HEK293T (cell line): ENCODE data around the gene PI4K2A.
"Not testable (repeated sequence)": the region's sequence is repeated elsewhere in the genome, so short reads cannot be mapped to it uniquely, and the experiment has no call there.

Experiments used
- CTCF ChIA-PET: fragments of 350-600 bp; formaldehyde crosslinking; extraction: SDS; loops from one replicate; lab custom pipeline; 2021; ENCODE audit warnings: antibody characterized with exemption, inconsistent platforms; lab: Yijun Ruan, JAX
- POLR2A ChIA-PET: fragments of 350-600 bp; formaldehyde crosslinking; extraction: SDS; loops from one replicate; lab custom pipeline; 2020; ENCODE audit warnings: antibody characterized with exemption, inconsistent platforms; lab: Yijun Ruan, JAX
- DNase-seq: peaks from one replicate; pipeline ENCODE4 v3.0.0; 2012; ENCODE audit warnings: mixed read lengths; ENCODE audit errors: extremely low spot score
- ARNT ChIP-seq: fragments of 450-650 bp; IDR thresholded peaks from 2 replicates; pipeline ENCODE4 v1.6.1; 2017; ENCODE audit warnings: mild to moderate bottlenecking
- BHLHE40 ChIP-seq: fragments of 450-650 bp; IDR thresholded peaks from 2 replicates; pipeline ENCODE4 v1.6.1; 2016; ENCODE audit warnings: mild to moderate bottlenecking, moderate library complexity, borderline replicate concordance
- CTBP1 ChIP-seq: fragments of 450-650 bp; IDR thresholded peaks from 2 replicates; pipeline ENCODE4 v1.6.1; 2016; ENCODE audit warnings: borderline replicate concordance
- ELF4 ChIP-seq: fragments of 450-650 bp; IDR thresholded peaks from 2 replicates; pipeline ENCODE4 v1.6.1; 2017; ENCODE audit warnings: antibody characterized with exemption
- FOXA1 ChIP-seq: fragments of 450-650 bp; IDR thresholded peaks from 2 replicates; pipeline ENCODE4 v1.6.1; 2016; ENCODE audit warnings: mild to moderate bottlenecking
- FOXK2 ChIP-seq: fragments of 450-650 bp; IDR thresholded peaks from 2 replicates; pipeline ENCODE4 v1.6.1; 2016; ENCODE audit warnings: mild to moderate bottlenecking
- FOXM1 ChIP-seq: fragments of 450-650 bp; IDR thresholded peaks from 2 replicates; pipeline ENCODE4 v1.6.1; 2017; ENCODE audit warnings: mild to moderate bottlenecking, borderline replicate concordance
- HDGF ChIP-seq: fragments of 450-650 bp; IDR thresholded peaks from 2 replicates; pipeline ENCODE4 v1.6.1; 2017; ENCODE audit warnings: antibody characterized with exemption, borderline replicate concordance
- L3MBTL2 ChIP-seq: fragments of 450-650 bp; conservative IDR thresholded peaks from 2 replicates; pipeline ENCODE4 v1.6.1; 2016; ENCODE audit warnings: mild to moderate bottlenecking
- LEF1 ChIP-seq: fragments of 450-650 bp; IDR thresholded peaks from 2 replicates; pipeline ENCODE4 v1.6.1; 2017; ENCODE audit warnings: mild to moderate bottlenecking, borderline replicate concordance
- NFRKB ChIP-seq: fragments of 450-650 bp; IDR thresholded peaks from 2 replicates; pipeline ENCODE4 v1.6.1; 2016; ENCODE audit warnings: mild to moderate bottlenecking, moderate library complexity
- SP1 ChIP-seq: fragments of 450-650 bp; IDR thresholded peaks from 2 replicates; pipeline ENCODE4 v1.6.1; 2017
- SUZ12 ChIP-seq: fragments of 450-650 bp; IDR thresholded peaks from 2 replicates; pipeline ENCODE4 v1.6.1; 2016; ENCODE audit warnings: mild to moderate bottlenecking
- TARDBP ChIP-seq: fragments of 450-650 bp; IDR thresholded peaks from 2 replicates; pipeline ENCODE4 v1.6.1; 2016
- ZNF384 ChIP-seq: fragments of 450-650 bp; IDR thresholded peaks from 2 replicates; pipeline ENCODE4 v1.6.1; 2016
- TF ChIP-seq, protein P1 (sequence below): fragments of 450-650 bp; IDR thresholded peaks from 2 replicates; pipeline ENCODE4 v1.6.1; 2016

The PI4K2A gene

DNA sequence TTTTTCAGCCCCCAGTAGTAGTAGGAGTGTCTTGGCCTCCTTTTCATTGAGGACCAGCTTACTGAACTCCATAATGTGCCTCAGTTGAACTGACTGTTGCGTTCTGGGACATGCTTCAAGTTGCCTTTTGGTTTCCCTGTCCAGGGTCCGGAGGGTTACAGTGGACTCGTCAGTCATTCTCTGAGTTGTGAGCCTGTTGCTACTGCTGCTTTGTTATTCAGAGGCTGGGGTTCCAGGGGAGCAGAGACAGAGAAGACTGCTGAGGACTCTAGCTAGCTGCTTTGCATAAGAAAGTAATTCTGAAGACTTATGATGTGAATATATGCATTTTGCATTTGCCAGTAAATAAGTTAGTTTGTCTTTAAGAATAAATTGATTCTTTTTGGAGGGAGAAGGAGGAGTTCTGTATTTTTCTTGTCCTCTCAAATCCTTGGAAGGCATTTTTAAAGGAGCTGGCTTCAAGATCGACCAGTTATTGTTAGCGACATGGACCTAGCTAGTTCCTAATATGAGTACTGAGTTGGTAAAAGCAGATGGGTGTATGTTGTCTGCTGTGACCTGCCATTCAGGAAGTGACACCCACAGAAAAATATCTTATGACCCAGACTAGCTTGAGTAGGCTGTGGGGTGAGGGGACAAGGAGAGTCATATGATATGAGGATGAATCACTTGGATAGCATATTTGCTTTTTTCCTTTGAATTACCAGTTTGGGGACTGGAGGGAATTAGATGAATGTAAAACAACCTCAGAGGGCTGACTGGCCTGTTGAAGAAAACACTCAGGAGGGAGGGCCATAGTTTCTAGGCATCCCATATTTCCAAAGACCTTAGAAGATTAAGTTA is 8.3 kb downstream of the PI4K2A start:
- POLR2A ChIA-PET, result interaction anchor here (1.4 kb wide), 1 partner anchor 8 kb away, joined by 7 read pairs; the partner anchor contains the start of gene PI4K2A
- no peak for TF ChIP-seq ARNT
- no peak for TF ChIP-seq FOXA1
- TF ChIP-seq NFRKB, result no peak
- TF ChIP-seq CTBP1, result no peak
- no peak for TF ChIP-seq ELF4
- TF ChIP-seq SUZ12, result no peak
- TF ChIP-seq ZNF384, result no peak
- TF ChIP-seq SP1, result no peak
- no peak for TF ChIP-seq L3MBTL2
- TF ChIP-seq BHLHE40, result no peak
- TF ChIP-seq LEF1, result no peak
- no peak for TF ChIP-seq FOXM1
- no peak for TF ChIP-seq HDGF
- TF ChIP-seq TARDBP, result no peak
- no peak for TF ChIP-seq FOXK2
- TF ChIP-seq, protein P1, sequence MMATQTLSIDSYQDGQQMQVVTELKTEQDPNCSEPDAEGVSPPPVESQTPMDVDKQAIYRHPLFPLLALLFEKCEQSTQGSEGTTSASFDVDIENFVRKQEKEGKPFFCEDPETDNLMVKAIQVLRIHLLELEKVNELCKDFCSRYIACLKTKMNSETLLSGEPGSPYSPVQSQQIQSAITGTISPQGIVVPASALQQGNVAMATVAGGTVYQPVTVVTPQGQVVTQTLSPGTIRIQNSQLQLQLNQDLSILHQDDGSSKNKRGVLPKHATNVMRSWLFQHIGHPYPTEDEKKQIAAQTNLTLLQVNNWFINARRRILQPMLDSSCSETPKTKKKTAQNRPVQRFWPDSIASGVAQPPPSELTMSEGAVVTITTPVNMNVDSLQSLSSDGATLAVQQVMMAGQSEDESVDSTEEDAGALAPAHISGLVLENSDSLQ, result no peak
- CTCF ChIA-PET, result interaction anchor here (0.6 to 0.7 kb wide), 2 partner anchors 39 to 114 kb away, joined by 3 read pairs; no protein-coding TSS in a partner anchor
- DNase-seq, result no peak

DNA sequence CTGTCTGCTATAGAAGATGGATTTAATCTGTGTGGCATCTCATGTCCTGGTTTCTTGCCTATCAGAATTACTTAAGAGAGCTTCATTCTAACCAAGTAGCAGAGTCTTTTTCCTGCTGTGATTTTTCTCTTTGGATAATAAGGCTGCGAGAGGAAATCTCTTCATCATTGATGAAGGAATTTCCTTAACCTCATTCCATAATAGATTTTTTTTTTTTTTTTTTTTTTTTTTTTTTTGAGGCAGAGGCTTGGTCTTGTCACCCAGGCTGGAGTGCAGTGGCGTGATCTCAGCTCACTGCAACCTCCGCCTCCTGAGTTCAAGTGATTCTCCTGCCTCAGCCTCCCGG is 8.9 kb downstream of the PI4K2A start:
- DNase-seq, result not testable (repeated sequence)
- POLR2A ChIA-PET, result interaction anchor here (1.4 kb wide), 1 partner anchor 9 kb away, joined by 7 read pairs; the partner anchor contains the start of gene PI4K2A
- CTCF ChIA-PET, result interaction anchor here (0.6 kb wide), 1 partner anchor 39 kb away, joined by 3 read pairs; no protein-coding TSS in a partner anchor

DNA sequence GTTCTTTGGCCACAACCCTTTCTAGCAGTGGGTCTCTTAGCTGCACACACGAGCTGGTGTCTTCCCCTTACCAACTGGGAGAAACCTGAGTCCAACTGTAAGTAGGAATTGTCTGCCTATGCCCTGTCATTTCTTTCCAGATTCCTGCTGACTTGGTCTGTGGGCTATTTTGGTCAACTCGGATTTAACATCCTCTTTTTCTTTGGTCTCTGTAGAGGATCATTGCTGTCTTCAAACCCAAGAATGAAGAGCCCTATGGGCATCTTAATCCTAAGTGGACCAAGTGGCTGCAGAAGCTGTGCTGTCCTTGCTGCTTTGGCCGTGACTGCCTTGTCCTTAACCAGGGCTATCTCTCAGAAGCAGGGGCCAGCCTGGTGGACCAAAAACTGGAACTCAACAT is 10.3 kb downstream of the PI4K2A start:
- no peak for TF ChIP-seq ELF4
- TF ChIP-seq L3MBTL2, result no peak
- TF ChIP-seq FOXK2, result no peak
- TF ChIP-seq CTBP1, result no peak
- TF ChIP-seq LEF1, result no peak
- TF ChIP-seq HDGF, result no peak
- CTCF ChIA-PET, result no interaction called here
- POLR2A ChIA-PET, result no interaction called here
- no peak for DNase-seq

DNA sequence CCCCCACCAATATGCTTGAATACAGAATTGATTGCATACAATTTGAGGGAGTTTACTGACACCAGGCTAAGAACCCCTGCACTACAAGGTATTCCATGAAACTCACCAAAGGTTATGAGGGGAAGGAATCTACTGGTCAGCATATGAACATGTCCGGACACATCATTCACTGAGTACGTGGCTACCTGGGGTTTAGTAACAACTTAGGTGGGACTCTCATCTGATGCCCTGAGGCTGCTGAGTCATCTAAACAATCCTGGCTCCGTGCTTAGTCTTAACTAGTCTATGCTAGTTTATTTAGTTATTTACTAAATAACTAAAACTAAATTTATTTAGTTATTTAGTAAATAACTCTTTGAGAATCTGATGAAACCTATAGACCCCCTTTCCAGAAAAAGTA is 11.3 kb downstream of the PI4K2A start:
- TF ChIP-seq HDGF (no peak), FOXA1 (no peak), FOXM1 (no peak), ZNF384 (no peak), TARDBP (no peak), BHLHE40 (no peak), LEF1 (no peak), ELF4 (no peak), L3MBTL2 (no peak), FOXK2 (no peak), CTBP1 (no peak), SUZ12 (no peak), NFRKB (no peak), SP1 (no peak), ARNT (no peak)
- TF ChIP-seq, protein P1, result no peak
- CTCF ChIA-PET, result no interaction called here
- DNase-seq, result no peak
- POLR2A ChIA-PET, result no interaction called here

DNA sequence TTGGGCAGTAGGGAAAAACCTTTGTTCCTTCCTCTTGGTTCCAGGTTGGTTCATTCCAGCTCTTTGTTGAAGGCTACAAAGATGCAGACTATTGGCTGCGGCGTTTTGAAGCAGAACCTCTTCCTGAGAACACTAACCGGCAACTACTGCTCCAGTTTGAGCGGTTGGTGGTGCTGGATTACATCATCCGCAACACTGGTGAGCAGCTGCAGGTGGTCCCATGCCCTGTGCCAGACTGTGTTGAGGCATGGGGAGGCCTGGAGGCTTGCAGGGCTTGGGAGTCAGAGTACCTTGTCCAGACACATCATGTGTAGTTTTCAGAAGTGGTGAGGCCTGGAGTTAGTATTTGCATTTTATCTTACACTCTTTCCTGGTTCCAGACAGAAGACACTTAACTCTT is 16.3 kb downstream of the PI4K2A start:
- DNase-seq, result no peak
- TF ChIP-seq ELF4, result no peak
- TF ChIP-seq ARNT, result no peak
- no peak for TF ChIP-seq FOXK2
- TF ChIP-seq FOXA1, result no peak
- no peak for TF ChIP-seq NFRKB
- no peak for TF ChIP-seq ZNF384
- no peak for TF ChIP-seq L3MBTL2
- ChIA-PET POLR2A (no interaction called here), CTCF (no interaction called here)

DNA sequence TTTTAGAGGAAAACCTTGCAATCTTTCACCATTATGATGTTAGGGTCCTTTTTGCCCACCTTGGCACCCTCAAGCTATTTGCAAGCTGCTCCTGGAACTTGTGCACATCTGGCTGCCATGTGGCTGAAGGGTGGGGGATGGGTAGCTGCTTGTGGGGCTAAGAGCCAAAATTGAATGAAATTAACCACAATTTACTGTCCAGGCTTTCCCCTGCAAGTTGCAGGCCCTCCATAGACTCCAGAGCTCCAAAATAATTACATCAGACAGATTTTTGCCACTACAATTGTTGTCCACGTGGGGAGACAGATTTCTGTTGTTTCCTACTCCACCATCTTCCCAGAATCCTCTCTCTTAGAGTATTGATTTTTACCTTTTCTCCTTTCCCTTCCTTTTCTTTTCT is 19.1 kb downstream of the PI4K2A start:
- POLR2A ChIA-PET, result no interaction called here
- TF ChIP-seq NFRKB, result no peak
- DNase-seq, result no peak
- CTCF ChIA-PET, result no interaction called here

DNA sequence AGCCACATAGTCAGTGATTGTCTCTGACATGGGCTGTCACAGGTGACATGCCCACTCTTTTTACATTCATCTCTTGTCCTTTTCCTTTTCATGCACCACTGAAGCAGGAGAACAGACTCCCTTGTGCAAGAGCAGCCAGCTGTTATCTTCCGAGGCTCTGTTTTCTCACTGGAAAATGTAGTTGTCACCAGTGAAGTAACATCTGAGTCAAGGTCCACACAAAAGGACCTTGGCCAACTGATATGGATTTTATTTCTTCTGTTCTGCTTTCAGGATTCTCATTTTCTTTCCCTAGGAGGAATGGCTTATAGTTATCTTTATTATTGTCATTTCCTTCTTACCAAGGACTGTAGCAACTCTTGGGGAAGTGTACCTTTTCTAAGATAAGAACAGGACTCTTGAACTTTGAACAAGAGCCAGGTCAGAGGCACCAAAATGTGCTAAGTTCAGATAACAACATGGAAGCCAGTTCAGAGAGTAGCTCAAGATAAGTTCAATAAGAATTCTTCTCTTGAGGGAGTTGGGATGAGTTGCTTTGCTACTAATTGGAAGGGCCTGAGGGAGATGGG is 23.9 kb downstream of the PI4K2A start:
- ChIA-PET CTCF (interaction anchor here (0.7 kb wide), 1 partner anchor 202 kb away, joined by 3 read pairs; no protein-coding TSS in a partner anchor), POLR2A (no interaction called here)
- TF ChIP-seq ELF4, result no peak
- no peak for TF ChIP-seq CTBP1
- no peak for TF ChIP-seq BHLHE40
- no peak for TF ChIP-seq SUZ12
- no peak for TF ChIP-seq FOXM1
- TF ChIP-seq NFRKB, result no peak
- TF ChIP-seq, protein P1, result no peak
- no peak for TF ChIP-seq SP1
- TF ChIP-seq ZNF384, result no peak
- no peak for TF ChIP-seq ARNT
- no peak for DNase-seq
